Left lobe of liver (tissue), 2 donors: ENCODE data around the gene THEM5. TPM values are rescaled to one million over a fixed set of nuclear protein-coding genes. Genes with fewer than 3 reads are reported as not detected.
"Not testable (repeated sequence)": the region's sequence is repeated elsewhere in the genome, so short reads cannot be mapped to it uniquely, and the experiment has no call there.

Experiments used
- ATAC-seq: fragments of 200-7000 bp; cut with Tn5 transposase; one replicate; pipeline ENCODE4 v1.9.1; 2020; ENCODE audit warnings: mild to moderate bottlenecking, moderate library complexity
- DNase-seq: peaks from one replicate; pipeline ENCODE4 v3.0.0-alpha.2; 2020; ENCODE audit warnings: low spot score
- total RNA-seq: library from RNA; stranded (reverse); gene quantifications from one replicate; pipeline ENCODE4 v1.2.1, GENCODE V29; 2021
- donor health status: DM: no; HTN: no; CAD: no; lungs with moderate emphysema.
- donor health status: DM: no; HTN: yes; CAD: no.

The THEM5 gene
- not detected for total RNA-seq

GRCh38 chr1:151853411-151853943 is at the start of gene THEM5:
Gene THEM5, minus strand, starts transcription at chr1:151853712. Its CDS starts 147 bp downstream, at chr1:151853565.
- no peak for DNase-seq
- no peak for ATAC-seq

- DNase-seq (no peak), ATAC-seq (no peak)
These were observed 49.3 kb upstream of the THEM5 start for GRCh38 chr1:151902858-151903257.

- DNase-seq, ATAC-seq: not testable (repeated sequence)
These were observed 47.3 kb upstream of the THEM5 start for GRCh38 chr1:151900804-151901203.

- ATAC-seq, result no peak
- DNase-seq, result no peak
These were observed 45.0 kb upstream of the THEM5 start for GRCh38 chr1:151898519-151898991.

- DNase-seq (no peak), ATAC-seq (no peak)
These were observed 44.5 kb upstream of the THEM5 start for GRCh38 chr1:151897991-151898431.

- DNase-seq (no peak), ATAC-seq (no peak)
These were observed 39.8 kb upstream of the THEM5 start for GRCh38 chr1:151893176-151893924.

GRCh38 chr1:151892190-151892589 is 38.7 kb upstream of the THEM5 start:
- DNase-seq (no peak), ATAC-seq (no peak)

- DNase-seq (no peak), ATAC-seq (no peak)
These were observed 38.0 kb upstream of the THEM5 start for GRCh38 chr1:151891512-151891911.

GRCh38 chr1:151888972-151889570 is 35.6 kb upstream of the THEM5 start:
- ATAC-seq, result peak; percentile 55
- DNase-seq, result no peak

GRCh38 chr1:151887028-151887427 is 33.5 kb upstream of the THEM5 start:
- DNase-seq, result no peak
- no peak for ATAC-seq

GRCh38 chr1:151885479-151885878 is 32.0 kb upstream of the THEM5 start:
- ATAC-seq, result no peak

GRCh38 chr1:151884879-151885278 is 31.4 kb upstream of the THEM5 start:
- ATAC-seq, DNase-seq: not testable (repeated sequence)

More at GRCh38 chr1:151885479-151885878, 32.0 kb upstream of the THEM5 start:
- no peak for DNase-seq

GRCh38 chr1:151884445-151884844 is 30.9 kb upstream of the THEM5 start:
- DNase-seq, ATAC-seq: not testable (repeated sequence)

- ATAC-seq, DNase-seq: not testable (repeated sequence)
These were observed 30.4 kb upstream of the THEM5 start for GRCh38 chr1:151883898-151884297.

- ATAC-seq, DNase-seq: not testable (repeated sequence)
These were observed 29.4 kb upstream of the THEM5 start for GRCh38 chr1:151882918-151883317.

GRCh38 chr1:151882466-151882865 is 29.0 kb upstream of the THEM5 start:
- DNase-seq (no peak), ATAC-seq (no peak)

GRCh38 chr1:151881479-151881878 is 28.0 kb upstream of the THEM5 start:
- ATAC-seq (no peak), DNase-seq (no peak)

- DNase-seq, result no peak
These were observed 22.0 kb upstream of the THEM5 start for GRCh38 chr1:151875419-151876097.

GRCh38 chr1:151872776-151873175 is 19.3 kb upstream of the THEM5 start:
- not testable (repeated sequence) for ATAC-seq, DNase-seq

More at GRCh38 chr1:151875419-151876097, 22.0 kb upstream of the THEM5 start:
- no peak for ATAC-seq

GRCh38 chr1:151871284-151872030 is 17.9 kb upstream of the THEM5 start:
- DNase-seq (no peak), ATAC-seq (no peak)
